ENCODE results near the gene C3orf49.

C3orf49 gene, protein sequence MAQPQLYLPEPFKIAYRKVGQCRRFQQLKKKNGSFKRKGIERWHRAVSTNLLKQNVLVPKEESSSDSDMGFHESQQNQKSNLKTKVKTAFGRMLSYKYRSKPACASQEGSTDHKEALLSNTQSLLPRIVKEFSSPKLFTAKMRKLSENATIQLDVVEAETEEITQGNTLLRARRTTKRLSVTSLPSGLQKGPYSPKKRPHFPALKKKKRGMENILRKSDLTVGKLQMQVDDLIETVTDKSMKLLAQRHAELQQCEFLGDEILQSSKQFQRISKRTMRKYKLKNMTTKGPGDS

DNA sequence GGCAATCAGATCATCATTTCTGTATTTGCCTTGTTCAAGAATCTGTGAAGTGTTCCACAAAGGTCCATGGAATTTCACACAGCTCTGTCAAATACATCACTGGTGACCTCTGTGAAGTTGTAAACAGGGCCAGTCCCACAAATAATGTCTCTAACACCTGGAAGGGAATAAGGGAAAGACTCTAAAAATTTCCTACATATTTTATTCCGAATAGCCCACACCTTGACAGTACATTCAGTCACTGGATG lies at the start of gene C3orf49:
C3orf49 (plus strand) TSS at position 149 of the 248 bp plus-strand sequence. CDS start 173 bp downstream, outside the sequence.
- DNase-seq: no peak

DNA sequence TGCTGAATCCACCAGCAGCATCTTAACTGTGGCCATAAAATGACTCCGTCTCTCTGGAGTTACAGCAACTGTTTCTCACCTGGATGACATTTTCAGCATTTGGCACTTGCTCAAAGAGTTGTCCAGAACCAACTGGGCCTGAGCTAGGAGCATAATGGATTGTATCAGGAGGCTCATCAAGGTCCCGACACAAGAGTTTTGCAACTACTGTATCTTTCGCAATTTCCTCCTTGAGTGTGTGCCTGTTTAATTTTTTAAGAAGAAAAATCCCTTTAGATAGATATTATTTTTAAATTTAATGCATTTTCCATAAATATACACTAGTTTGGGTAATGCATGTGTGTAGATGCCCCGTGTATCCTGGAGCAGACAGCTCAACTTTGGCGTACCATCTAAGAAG lies 44.3 kb upstream of the C3orf49 start:
- DNase-seq: no peak

DNA sequence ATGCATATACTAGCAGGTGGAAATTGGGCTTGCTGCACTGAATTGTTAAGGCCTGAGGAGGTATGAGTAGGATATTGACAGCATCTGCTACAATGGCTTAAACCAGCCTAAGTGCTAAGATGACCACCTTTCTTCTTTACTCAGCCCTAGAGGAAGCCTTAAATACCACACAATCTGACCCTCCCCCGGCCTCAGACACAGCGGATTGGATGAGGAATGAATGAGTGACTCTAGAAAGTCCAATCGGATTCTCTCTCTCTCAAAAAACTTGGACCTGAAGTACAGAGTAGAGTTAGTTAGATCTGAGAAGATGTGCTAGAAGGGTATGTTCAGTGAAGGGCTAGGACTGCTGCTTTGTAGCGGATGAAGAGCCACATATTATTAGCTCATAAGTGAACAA lies 39.9 kb upstream of the C3orf49 start:
- DNase-seq: no peak

DNA sequence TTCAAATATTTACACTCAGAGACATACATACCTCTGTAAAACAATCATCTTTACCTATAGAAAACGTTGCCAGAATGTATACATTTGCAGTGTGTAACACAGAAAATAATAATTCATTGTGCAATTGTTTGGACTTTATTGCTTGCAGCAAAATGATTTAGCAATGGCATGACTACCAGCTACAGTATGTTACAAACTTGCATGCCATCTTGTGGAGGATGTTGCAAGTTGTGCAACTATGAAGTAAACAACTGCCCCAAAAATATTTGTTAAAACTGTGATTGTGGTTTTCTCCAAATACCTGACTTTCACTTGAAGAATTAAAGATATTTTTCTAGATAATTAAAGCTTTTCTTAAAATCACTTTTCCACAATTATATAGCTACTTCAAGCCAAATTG lies 27.1 kb upstream of the C3orf49 start:
- no peak for DNase-seq

DNA sequence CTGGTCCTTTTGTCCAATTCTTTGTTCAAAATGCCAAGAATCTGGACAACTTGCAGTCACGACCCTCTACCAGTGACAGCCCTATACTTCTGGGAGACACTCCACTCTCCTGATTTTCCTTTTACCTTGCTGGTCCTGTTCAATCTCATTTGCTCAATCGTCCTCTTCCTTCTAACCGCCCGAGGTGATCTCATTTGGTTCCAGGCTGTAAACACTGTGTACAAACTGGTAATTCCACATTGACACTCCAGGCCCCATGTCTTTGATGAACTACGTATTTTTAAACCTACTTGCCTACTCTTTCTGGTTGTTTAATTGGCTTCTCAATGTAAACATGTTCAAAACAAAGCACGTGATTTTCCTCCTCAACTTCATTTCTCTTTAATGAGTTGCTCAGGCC lies 23.7 kb upstream of the C3orf49 start:
- DNase-seq: no peak

DNA sequence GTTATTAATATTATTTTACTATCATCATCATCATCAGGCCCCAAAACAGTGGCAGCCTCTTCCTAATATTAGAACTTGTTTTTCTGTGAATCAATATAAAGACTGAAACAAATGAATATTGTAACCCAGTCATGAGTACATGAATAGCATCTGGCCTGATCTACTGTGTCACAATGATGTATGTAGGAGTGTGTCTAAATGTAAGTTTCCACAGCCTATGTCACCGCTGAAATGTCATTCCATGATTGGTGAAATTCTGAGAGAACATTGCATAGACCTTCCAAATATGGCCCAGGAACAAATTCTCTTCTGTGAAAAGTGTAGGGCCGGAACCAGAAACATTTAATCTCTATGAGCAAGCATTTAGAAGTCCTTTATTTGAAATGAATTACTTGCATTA lies 20.6 kb upstream of the C3orf49 start:
- DNase-seq: no peak

DNA sequence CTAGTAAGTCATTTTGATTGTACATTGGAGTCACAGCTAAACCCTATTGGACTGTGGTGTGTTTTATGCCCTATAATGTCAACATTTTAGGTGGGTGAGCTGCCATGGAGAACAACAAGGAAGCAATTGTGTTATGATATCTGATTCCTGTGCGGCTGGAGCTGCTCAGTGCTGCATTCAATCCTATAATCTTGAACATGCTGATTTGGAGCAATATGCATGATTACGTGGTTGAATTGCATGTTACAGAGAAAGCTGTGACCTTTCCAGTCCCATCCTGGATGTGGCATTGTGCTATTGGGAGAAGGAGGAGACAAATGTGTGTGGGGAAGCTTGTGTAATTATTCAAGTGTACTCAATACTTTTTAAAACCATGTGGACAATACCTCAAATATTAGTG lies 20.1 kb upstream of the C3orf49 start:
- DNase-seq: no peak

DNA sequence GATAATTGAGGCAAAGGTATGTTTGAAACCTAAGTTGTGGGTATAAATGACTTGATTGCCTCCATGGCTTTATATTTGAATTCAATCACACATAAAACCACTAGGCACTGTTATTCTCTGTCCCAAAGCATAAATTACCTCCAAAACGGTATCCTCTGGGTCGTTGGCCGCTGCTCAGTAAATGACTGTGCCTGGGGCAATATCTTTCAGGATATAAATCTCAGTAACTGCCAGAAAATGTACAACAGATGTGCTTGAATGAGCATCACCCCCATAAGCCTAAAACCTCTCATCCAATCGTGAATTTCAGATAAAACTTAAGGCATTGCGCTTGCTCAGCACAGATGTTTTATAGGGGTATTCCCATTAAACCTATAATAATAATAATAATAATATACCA lies 19.0 kb upstream of the C3orf49 start:
- DNase-seq: no peak

DNA sequence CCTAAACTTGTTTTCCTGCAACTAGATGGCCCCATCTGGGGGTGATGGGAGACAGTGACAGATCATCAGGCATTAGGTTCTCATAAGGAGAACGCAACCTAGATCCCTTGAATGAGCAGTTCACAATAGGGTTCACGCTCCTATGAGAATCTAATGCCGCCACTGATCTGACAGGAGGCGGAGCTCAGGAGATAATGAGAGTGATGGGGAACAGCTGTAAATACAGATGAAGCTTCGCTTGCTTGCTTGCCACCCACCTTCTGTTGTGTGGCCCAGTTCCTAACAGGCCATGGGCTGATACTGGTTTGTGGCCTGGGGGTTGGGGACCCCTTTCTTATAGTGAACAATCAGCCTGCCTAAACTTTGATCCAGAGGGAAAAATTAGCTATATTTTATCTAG lies 15.2 kb upstream of the C3orf49 start:
- no peak for DNase-seq

DNA sequence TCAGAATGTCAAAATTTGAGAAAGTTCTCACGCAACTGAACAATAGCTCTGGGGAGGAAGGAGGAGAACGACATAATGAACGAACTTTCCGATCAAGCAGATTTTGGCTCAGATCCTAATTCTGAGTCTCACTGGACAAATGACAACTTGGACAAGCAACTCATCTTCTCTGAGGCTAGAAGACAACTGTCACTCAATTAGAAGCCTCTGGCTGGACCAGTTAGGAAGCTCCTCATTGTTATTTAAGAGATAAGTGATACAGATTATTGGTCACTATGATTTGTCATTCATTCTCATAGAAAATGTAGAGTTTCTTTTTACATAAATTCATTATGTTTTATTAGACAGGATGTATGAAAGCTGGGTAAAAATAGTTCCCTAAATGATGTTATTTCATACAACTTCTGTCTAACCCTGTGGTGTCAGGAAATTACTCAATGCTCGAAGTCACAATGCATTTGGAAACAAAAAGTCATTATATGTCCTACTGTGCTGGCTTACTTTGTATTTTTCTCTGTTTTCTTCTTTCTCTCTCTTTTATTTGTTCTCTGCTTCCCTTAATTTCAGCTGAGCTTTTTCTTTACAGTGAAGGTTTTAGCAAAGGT lies 11.0 kb upstream of the C3orf49 start:
- DNase-seq: no peak

DNA sequence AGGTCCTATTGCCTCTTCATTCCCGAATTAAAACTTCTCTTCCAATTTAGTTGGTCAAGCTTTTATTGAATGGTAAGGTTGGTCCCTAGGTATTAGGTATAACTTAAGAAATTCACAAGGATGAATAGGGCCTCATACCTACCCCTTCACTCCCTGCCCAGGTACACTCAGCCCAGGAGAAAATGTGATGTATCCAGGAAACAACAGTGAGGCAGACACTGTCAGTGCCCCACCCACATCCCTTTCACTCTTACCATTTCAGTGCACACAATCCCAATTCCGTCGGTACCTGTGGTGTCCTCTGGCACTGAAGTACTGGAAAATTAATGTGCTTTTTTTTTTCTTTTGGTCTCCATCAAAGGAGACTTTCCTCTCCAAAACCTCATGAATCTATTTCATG lies 10.5 kb upstream of the C3orf49 start:
- no peak for DNase-seq

DNA sequence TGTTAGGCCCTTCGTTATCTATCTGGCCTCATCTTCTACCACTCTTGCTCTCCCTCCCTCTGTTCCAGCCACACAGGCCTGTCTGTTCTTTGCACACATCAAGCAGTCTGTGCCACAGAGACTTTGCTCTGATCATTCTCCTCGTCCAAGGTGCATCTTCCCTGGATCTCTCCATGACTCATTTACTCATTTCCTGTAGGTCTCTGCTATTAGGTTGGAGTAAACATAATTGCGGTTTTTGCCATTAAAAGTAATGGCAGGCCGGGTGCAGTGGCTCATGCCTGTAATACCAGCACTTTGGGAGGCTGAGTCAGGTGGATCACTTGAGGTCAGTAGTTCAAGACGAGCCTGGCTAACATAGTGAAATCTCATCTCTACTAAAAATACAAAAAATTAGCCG lies 9.5 kb upstream of the C3orf49 start:
- no peak for DNase-seq

DNA sequence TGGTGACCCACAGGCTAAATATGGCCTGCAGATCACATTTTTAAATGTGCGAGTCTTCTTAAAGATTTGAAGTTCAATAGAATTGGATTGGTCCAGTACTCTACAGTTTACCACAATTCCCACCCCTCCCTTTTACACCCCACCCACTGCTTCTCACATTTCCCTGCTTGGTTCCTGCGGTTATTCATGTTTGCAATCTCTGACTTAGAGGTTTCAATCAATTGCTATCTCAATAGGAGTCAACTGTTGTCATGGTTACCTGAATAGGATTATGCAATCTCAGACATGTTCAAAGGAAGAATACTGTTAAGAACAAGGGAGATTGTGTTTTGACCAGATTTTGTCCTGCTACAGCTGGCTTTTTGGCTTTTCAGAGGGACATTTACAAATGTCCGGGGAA lies 4.9 kb upstream of the C3orf49 start:
- no peak for DNase-seq

DNA sequence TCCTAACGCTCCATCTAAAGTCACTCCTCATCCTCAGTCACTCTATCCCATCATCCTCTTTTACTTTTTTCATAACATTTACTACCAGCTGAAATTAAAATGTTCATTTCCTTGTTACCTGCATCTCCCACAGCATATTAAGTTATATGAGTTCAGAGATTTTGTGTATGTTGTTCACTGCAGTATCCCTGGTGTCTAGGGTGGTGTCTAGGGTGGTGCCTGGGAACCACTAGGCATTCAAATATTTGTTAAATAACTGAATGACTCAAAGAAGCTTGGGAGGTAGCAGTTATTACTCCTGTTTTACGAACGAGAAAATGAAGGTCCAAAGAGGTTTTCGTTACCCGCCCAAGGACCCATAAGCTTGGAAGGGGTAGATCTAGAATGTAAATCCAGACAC lies 1.9 kb upstream of the C3orf49 start:
- DNase-seq: no peak

DNA sequence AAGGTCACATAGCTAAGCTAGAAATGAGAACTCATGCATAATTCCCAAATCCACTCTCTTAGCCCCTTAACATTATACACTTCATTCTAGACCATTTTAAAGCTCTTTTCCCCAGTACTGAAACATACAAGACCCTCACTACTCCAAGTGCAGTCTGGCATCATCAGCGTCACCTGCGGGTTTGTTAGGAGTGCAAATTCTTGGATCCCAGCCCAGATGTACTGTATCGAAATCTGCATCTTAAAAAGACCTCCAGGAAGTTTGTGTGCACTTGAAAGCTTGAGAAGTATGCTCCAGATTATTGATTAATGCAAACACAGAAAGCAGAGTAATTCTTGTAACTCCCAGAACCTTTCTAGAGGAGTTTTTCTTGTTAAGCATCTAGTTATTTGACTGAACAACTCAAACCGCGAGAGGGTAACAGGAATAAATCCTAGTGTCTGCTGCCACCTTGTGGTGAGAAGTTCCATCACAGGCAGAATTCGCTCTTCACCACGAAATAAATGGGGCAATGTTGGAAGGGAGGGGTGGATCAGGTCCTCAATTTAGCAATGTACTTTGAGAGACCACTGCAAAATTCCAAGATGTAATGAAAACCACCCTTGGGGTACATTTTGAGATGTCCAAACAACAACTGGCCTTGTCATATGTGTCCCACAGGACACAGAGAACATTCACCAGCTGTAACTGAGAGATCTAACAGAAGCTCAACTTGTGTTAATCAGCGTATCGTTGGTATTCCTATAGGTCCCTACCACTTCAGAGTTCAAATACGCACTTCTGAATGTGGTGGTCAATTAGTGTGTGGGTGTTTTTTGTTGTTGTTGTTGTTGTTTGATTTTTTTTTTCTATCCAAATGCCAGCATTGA lies 583 bp upstream of the C3orf49 start:
- DNase-seq: peak; percentile 59

DNA sequence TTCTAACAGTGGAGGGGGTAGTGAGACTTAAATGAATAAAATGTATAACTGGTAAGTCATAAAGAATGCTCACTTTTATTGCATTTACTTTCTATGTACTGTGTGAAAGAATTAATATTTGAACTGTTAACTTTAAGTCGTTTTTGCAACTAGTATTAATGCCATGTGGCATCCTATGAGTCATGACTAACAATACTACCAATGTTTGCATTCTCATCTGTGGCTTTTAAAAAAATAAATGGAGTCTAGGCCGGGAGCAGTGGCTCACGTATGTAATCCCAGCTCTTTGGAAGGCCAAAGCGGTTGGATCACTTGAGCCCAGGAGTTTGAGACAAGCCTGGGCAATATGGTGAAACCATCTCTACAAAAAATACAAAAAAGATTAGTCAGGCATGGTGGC lies 5.2 kb downstream of the C3orf49 start:
- no peak for DNase-seq

DNA sequence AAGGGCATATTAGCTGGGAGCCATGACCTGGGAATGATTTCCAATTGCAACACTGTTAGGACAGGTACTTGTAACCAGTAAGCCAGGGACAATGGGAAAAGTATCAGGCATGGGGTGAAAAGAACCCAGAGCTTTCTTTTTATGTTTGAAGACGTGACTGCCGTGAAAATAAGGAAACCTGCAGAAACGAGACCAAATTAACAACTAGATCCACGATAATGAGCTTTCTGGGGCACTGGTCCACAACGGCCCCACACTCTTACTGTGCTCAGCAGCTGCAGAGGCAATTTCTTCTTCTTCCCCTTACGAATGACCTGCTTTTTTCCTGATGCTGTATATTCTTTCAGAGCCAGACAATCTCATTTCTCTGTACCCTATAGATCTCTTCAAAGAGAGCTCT lies 11.4 kb downstream of the C3orf49 start:
- no peak for DNase-seq

DNA sequence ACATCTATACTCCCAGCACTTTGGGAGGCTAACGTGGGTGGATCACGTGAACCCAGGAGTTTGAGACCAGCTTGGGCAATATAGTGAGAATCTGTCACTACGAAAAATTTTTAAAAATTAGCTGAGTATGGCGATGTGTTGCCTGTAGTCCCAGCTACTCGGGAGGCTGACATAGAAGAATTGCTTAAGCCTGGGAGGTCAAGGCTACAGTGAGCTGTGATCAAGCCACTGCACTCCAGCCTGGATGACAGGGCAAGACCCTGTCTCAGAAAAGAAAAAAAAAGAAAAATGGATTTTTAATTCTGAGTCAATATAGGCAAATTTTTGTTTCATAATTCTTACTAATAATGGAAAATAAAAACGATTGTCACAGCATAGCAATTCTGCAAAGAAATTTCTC lies 13.3 kb downstream of the C3orf49 start:
- DNase-seq: no peak

DNA sequence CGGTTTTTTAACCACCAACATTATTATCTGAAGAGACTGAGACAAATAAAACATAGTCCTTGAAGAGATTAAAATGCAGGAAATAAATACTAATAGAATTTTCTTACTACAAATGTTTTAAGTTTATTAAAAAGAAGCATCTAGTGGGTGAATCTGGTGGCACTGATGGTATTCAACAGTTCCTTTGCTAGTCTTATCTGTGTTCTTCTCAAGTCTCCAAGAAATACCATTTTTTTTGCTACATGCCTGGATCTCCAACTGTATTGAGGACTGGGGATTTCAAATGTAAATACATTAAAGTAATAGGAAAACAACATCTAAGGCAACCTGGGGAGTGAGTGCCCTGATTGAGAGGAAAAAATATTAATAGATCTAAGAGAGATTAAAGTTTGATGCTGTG lies 22.6 kb downstream of the C3orf49 start:
- no peak for DNase-seq

DNA sequence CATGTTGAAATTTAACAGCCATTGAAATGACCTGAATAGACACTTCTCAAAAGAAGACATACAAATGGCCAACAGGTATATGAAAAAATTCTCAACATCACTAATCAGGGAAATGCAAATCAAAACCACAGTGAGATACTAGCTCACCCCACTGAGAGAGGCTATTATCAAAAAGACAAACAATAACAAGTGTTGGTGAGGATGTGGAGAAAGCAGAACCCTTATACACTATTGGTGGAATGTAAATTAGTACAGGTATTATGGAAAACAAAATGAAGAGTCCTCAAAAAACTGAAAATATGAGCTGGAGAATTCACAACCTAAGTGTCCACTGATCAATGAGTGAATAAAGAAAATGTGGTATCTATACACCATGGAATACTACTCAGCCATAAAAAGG lies 23.0 kb downstream of the C3orf49 start:
- DNase-seq: no peak

DNA sequence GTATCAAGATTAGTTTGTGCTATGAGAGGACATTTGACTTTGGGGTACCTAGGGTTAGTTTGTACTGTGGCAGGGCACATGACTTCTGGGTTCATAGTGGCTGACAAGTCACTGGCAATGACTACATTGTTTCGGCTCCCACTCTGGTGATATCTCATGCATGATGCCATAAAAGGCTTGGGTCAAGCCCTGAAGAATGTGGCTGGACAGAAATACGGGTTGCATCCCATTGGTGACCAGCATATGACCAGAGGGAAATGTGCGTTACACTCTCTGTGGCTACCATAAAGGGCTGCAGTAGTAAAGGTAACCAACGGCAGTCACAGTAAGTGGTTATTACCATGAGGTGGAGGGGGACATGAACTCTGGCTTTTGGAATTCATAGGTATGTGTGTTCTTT lies 26.1 kb downstream of the C3orf49 start:
- no peak for DNase-seq

DNA sequence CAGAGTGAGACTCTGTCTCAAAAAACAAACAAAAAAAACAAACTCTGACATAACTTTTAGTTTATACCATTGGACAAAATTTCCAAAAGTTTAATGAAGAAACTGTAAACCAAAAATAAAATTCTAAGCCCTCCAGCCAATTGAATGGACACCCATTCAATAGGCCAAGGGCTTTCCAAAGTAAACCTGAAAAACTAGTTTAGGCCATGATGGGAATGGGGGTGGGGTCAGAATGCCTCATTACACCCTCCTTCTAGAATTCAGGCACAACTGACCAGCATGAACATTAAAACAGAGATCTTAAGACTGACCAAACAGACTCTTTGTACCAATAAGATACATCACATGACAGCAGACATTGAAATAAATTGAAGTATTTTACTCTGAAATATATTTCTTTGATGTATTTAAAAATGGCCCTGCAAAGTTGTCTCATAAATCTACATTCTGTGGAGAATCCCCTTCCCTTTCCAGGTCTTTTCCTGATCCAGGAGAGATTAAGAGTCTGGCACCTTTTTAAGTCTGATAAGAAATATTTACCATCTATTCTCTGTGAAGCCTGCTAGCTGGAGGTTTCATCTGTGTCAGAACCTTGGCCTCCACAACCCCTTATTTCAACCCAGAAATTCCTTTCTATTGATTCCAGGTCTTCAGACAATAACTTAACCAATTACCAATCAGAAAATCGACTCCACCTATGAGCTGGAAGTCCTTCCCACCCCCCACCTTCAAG lies 28.8 kb downstream of the C3orf49 start:
- no peak for DNase-seq

DNA sequence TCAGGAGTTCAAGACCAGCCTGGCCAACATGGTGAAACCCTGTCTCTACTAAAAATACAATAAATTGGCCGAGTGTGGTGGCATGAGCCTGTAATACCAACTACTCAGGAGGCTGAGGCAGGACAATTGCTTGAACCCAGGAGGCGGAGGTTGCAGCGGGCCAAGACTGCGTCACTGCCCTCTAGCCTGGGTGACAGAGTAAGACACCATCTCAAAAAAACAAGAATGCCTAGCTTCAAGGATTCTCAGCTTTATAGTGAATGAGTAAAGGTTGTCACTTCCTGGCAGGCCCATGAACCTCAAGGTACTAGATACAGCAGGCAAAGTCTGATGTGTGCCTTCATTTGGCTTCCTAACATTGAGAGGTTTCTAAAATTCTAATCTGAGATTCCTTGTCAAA lies 30.1 kb downstream of the C3orf49 start:
- no peak for DNase-seq

DNA sequence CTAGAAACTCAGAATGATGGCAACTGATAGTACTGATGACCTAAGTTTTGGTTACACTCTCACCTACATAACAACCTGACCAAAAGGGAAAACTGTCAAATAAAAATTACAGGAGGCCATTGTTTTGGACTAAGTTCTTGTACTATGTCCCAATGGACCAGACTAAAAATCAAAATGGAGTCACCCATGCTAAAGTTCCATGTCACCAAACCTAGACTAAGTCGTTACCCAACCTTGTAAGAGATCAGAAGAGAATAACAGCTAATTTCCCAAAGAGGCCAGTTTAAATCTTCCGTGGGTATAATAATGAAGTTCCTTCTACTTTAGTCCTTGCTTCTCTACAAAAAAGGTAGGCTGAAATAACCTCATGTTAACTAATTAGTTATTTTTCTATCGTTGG lies 32.2 kb downstream of the C3orf49 start:
- no peak for DNase-seq

Measured in CD4-positive, alpha-beta T cell treated with Interleukin-4 for 4 hours (primary cell).